Measurements from ENCODE around the gene ACKR2. TPM values are rescaled to one million over a fixed set of nuclear protein-coding genes. Genes with fewer than 3 reads are reported as not detected.

Gene ACKR2
- total RNA-seq = under 1 TPM; 0.10 to 0.35 TPM
- total RNA-seq = 0 to 0.30 reads per million in 2 donors

- no peak for ATAC-seq
- Mint-ChIP-seq H3K4me1 (peaks cover 7% of the 10 kb centered on the region), H3K27ac (no peak within 1 kb of the TSS), H3K27me3 (peaks cover 44% of the 10 kb centered on the region), H3K4me3 (no peak within 1 kb of the TSS), H3K36me3 (ENCODE audit: low read depth) (no peaks in the 10 kb centered on the region)
- DNase-seq = no peak
- H3K9me3 ChIP-seq (ENCODE audit: control insufficient read depth, low read length, poor library complexity, severe bottlenecking) = no peaks in the 10 kb centered on the region
Measured at GRCh38 chr3:42809202-42809601, at the start of gene ACKR2. ACKR2 (plus strand) TSS chr3:42809445; CDS start chr3:42864503, 55,058 bp downstream.

- no peaks in the 10 kb centered on the region for H3K9me3 ChIP-seq (ENCODE audit: control insufficient read depth, low read length, poor library complexity, severe bottlenecking)
- peaks cover 7% of the 10 kb centered on the region for H3K4me1 Mint-ChIP-seq
- peaks cover 10% of the 10 kb centered on the region for H3K36me3 Mint-ChIP-seq (ENCODE audit: low read depth)
- no peak overlapping the region for H3K4me3 Mint-ChIP-seq
- peaks cover 26% of the 10 kb centered on the region for H3K27me3 Mint-ChIP-seq
- ATAC-seq = no peak
- H3K27ac Mint-ChIP-seq = no peak overlapping the region
- DNase-seq = no peak
Measured at GRCh38 chr3:42762046-42762724, 47.1 kb upstream of the ACKR2 start.

GRCh38 chr3:42763021-42763420 is 46.2 kb upstream of the ACKR2 start:
- Mint-ChIP-seq H3K27me3 (peaks cover 25% of the 10 kb centered on the region), H3K36me3 (ENCODE audit: low read depth) (peaks cover 10% of the 10 kb centered on the region), H3K4me3 (no peak overlapping the region), H3K27ac (no peak overlapping the region), H3K4me1 (peaks cover 7% of the 10 kb centered on the region)
- DNase-seq (no peak), ATAC-seq (no peak)
- H3K9me3 ChIP-seq (ENCODE audit: control insufficient read depth, low read length, poor library complexity, severe bottlenecking) = no peaks in the 10 kb centered on the region

- Mint-ChIP-seq H3K27ac (no peak overlapping the region), H3K4me1 (peaks cover 7% of the 10 kb centered on the region), H3K27me3 (peaks cover 14% of the 10 kb centered on the region), H3K4me3 (no peak overlapping the region), H3K36me3 (ENCODE audit: low read depth) (peaks cover 10% of the 10 kb centered on the region)
- ATAC-seq (no peak), DNase-seq (no peak)
- H3K9me3 ChIP-seq (ENCODE audit: control insufficient read depth, low read length, poor library complexity, severe bottlenecking) = no peaks in the 10 kb centered on the region
Measured at GRCh38 chr3:42764115-42764514, 45.1 kb upstream of the ACKR2 start.

GRCh38 chr3:42764561-42765295 is 44.5 kb upstream of the ACKR2 start:
- Mint-ChIP-seq H3K4me1 (peaks cover 7% of the 10 kb centered on the region), H3K27ac (no peak overlapping the region), H3K36me3 (ENCODE audit: low read depth) (peaks cover 10% of the 10 kb centered on the region), H3K27me3 (peaks cover 12% of the 10 kb centered on the region), H3K4me3 (no peak overlapping the region)
- no peaks in the 10 kb centered on the region for H3K9me3 ChIP-seq (ENCODE audit: control insufficient read depth, low read length, poor library complexity, severe bottlenecking)
- DNase-seq (no peak), ATAC-seq (no peak)

- Mint-ChIP-seq H3K27me3 (no peaks in the 10 kb centered on the region), H3K4me3 (no peak overlapping the region), H3K4me1 (peaks cover 9% of the 10 kb centered on the region), H3K27ac (no peak overlapping the region), H3K36me3 (ENCODE audit: low read depth) (peaks cover 3% of the 10 kb centered on the region)
- DNase-seq (no peak), ATAC-seq (no peak)
- no peaks in the 10 kb centered on the region for H3K9me3 ChIP-seq (ENCODE audit: control insufficient read depth, low read length, poor library complexity, severe bottlenecking)
Measured at GRCh38 chr3:42769477-42770131, 39.6 kb upstream of the ACKR2 start.

- Mint-ChIP-seq H3K36me3 (ENCODE audit: low read depth) (no peaks in the 10 kb centered on the region), H3K4me1 (peaks cover 8% of the 10 kb centered on the region), H3K27me3 (no peaks in the 10 kb centered on the region), H3K4me3 (peak overlapping the region; percentile 57), H3K27ac (no peak overlapping the region)
- ATAC-seq (no peak), DNase-seq (no peak)
- H3K9me3 ChIP-seq (ENCODE audit: control insufficient read depth, low read length, poor library complexity, severe bottlenecking) = no peaks in the 10 kb centered on the region
Measured at GRCh38 chr3:42771271-42771670, 38.0 kb upstream of the ACKR2 start.

GRCh38 chr3:42772670-42773408 is 36.4 kb upstream of the ACKR2 start, which contains the start of gene CCDC13:
CCDC13 (minus strand) TSS chr3:42773253; CDS start chr3:42758345, 14,908 bp downstream.
- H3K9me3 ChIP-seq (ENCODE audit: control insufficient read depth, low read length, poor library complexity, severe bottlenecking) = no peaks in the 10 kb centered on the region
- H3K36me3 Mint-ChIP-seq (ENCODE audit: low read depth) = no peaks in the 10 kb centered on the region
- DNase-seq (peak; percentile 47 to 75 (median 59)), ATAC-seq (peak; percentile 89)
- no peaks in the 10 kb centered on the region for H3K27me3 Mint-ChIP-seq
- peak within 1 kb of the TSS; percentile 91 for H3K4me3 Mint-ChIP-seq
- H3K27ac Mint-ChIP-seq = peak within 1 kb of the TSS; percentile 85
- peaks cover 7% of the 10 kb centered on the region for H3K4me1 Mint-ChIP-seq

GRCh38 chr3:42773409-42773751 is 35.9 kb upstream of the ACKR2 start:
- Mint-ChIP-seq H3K27ac (peak overlapping the region; percentile 85), H3K4me1 (peaks cover 7% of the 10 kb centered on the region), H3K36me3 (ENCODE audit: low read depth) (no peaks in the 10 kb centered on the region), H3K27me3 (no peaks in the 10 kb centered on the region), H3K4me3 (peak overlapping the region; percentile 91)
- ATAC-seq (peak; percentile 11), DNase-seq (no peak)
- H3K9me3 ChIP-seq (ENCODE audit: control insufficient read depth, low read length, poor library complexity, severe bottlenecking) = no peaks in the 10 kb centered on the region

GRCh38 chr3:42778644-42779043 is 30.6 kb upstream of the ACKR2 start:
- no peak overlapping the region for H3K27ac Mint-ChIP-seq

GRCh38 chr3:42780398-42780797 is 28.8 kb upstream of the ACKR2 start:
- no peaks in the 10 kb centered on the region for H3K36me3 Mint-ChIP-seq (ENCODE audit: low read depth)
- H3K9me3 ChIP-seq (ENCODE audit: control insufficient read depth, low read length, poor library complexity, severe bottlenecking) = no peaks in the 10 kb centered on the region
- DNase-seq (no peak), ATAC-seq (no peak)
- no peak overlapping the region for H3K27ac Mint-ChIP-seq
- H3K4me1 Mint-ChIP-seq = peaks cover 2% of the 10 kb centered on the region
- H3K27me3 Mint-ChIP-seq = no peaks in the 10 kb centered on the region
- no peak overlapping the region for H3K4me3 Mint-ChIP-seq

More at GRCh38 chr3:42778644-42779043, 30.6 kb upstream of the ACKR2 start:
- no peak for DNase-seq
- no peaks in the 10 kb centered on the region for H3K9me3 ChIP-seq (ENCODE audit: control insufficient read depth, low read length, poor library complexity, severe bottlenecking)
- no peak overlapping the region for H3K4me3 Mint-ChIP-seq
- H3K4me1 Mint-ChIP-seq = peaks cover 2% of the 10 kb centered on the region
- no peaks in the 10 kb centered on the region for H3K27me3 Mint-ChIP-seq
- H3K36me3 Mint-ChIP-seq (ENCODE audit: low read depth) = no peaks in the 10 kb centered on the region
- ATAC-seq = no peak

GRCh38 chr3:42780892-42781700 is 28.1 kb upstream of the ACKR2 start:
- Mint-ChIP-seq H3K27me3 (no peaks in the 10 kb centered on the region), H3K27ac (no peak overlapping the region)
- peak in 1 of 3 donors; percentile 22 for DNase-seq

More at GRCh38 chr3:42780892-42781700, 28.1 kb upstream of the ACKR2 start:
- H3K36me3 Mint-ChIP-seq (ENCODE audit: low read depth) = no peaks in the 10 kb centered on the region
- no peak overlapping the region for H3K4me3 Mint-ChIP-seq
- H3K9me3 ChIP-seq (ENCODE audit: control insufficient read depth, low read length, poor library complexity, severe bottlenecking) = no peaks in the 10 kb centered on the region
- peak; percentile 84 for ATAC-seq
- H3K4me1 Mint-ChIP-seq = peaks cover 2% of the 10 kb centered on the region
